Upper lobe of left lung (tissue), 6 donors: ENCODE measurements around the gene TM4SF4. TPM values are rescaled to one million over a fixed set of nuclear protein-coding genes. Genes with fewer than 3 reads are reported as not detected.

ENCODE experiments used
- ATAC-seq, 2 donors: fragments of 200-7000 bp; cut with Tn5 transposase; one replicate each; pipeline ENCODE4 v1.9.1; 2022; ENCODE audit warnings: mild to moderate bottlenecking in 2 of 2, moderate library complexity in 2 of 2; ENCODE audit not compliant: low FRiP score in 2 of 2
- DNase-seq, 2 donors: peaks; one replicate each; pipeline ENCODE4 v3.0.0-alpha.2; 2019 to 2020
- H3K27ac ChIP-seq, 4 donors: fragments of 200-600 bp; sonication (generic); one replicate each; pipeline ENCODE4 v1.5.1; 2016 to 2019
- H3K27me3 ChIP-seq, 4 donors: fragments of 200-600 bp; sonication (generic); one replicate each; pipeline ENCODE4 v1.5.1; 2017 to 2019
- H3K36me3 ChIP-seq, 4 donors: fragments of 200-600 bp; sonication (generic); one replicate each; pipeline ENCODE4 v1.5.1; 2016 to 2019
- H3K4me1 ChIP-seq, 4 donors: fragments of 200-600 bp; sonication (generic); one replicate each; pipeline ENCODE4 v1.5.1; 2018 to 2019
- H3K4me3 ChIP-seq, 4 donors: fragments of 200-600 bp; sonication (generic); one replicate each; pipeline ENCODE4 v1.5.1; 2017 to 2019; ENCODE audit warnings: mild to moderate bottlenecking in 2 of 4, moderate library complexity in 1 of 4
- H3K9me3 ChIP-seq, 4 donors: fragments of 200-600 bp; sonication (generic); one replicate each; pipeline ENCODE4 v1.5.1; 2018 to 2019
- CTCF ChIP-seq, 6 experiments: fragments of 450-650 bp in 4 of 6; fragments of 200-600 bp in 2 of 6; sonication (generic) in 2 of 6; IDR thresholded peaks; one replicate each; pipeline ENCODE4 v1.5.1; 2016 to 2019; ENCODE audit warnings: antibody characterized with exemption in 6 of 6
- EP300 ChIP-seq, 4 donors: sonication (generic); formaldehyde crosslinking; IDR thresholded peaks; one replicate each; pipeline ENCODE4 v1.5.1; 2017; ENCODE audit warnings: antibody characterized with exemption in 4 of 4, control low read depth in 2 of 4
- POLR2A ChIP-seq, 4 donors: fragments of 450-650 bp; IDR thresholded peaks; one replicate each; pipeline ENCODE4 v1.5.1; 2016 to 2017; ENCODE audit warnings: antibody characterized with exemption in 4 of 4, mild to moderate bottlenecking in 2 of 4
- POLR2AphosphoS5 ChIP-seq, 2 donors: sonication (generic); formaldehyde crosslinking; IDR thresholded peaks; one replicate each; pipeline ENCODE4 v1.5.1; 2017; ENCODE audit warnings: antibody characterized with exemption in 2 of 2
- WGBS, 2 donors: methylation state at CpG; one replicate each; pipeline ENCODE4 v1.1.5; 2017 to 2018; 5-methylcytosine and 5-hydroxymethylcytosine counted together
- total RNA-seq, 6 donors: library from RNA; depleted of rRNA in 4 of 6; stranded (reverse); fragments of >200 nt in 4 of 6; gene quantifications; one replicate each; pipeline versions ENCODE4 v1.1.0 to v1.2.1, GENCODE V29; 2016 to 2021
- donor health status: DM: no; HTN: no; CAD: no; lungs with moderate emphysema.
- donor health status: DM: no; HTN: yes; CAD: no; lungs with severe emphysema.

The TM4SF4 gene
- total RNA-seq, 6 donors from 2014 or later: 1.8 to 2.5 (median 2.2) TPM; not detected in 2

GRCh38 chr3:149507491-149508324 lies 33.2 kb downstream of the TM4SF4 start:
- DNase-seq (peak in 1 of 2 donors; percentile 71), ATAC-seq (peak; percentile 70 to 80)
- Histone ChIP-seq H3K27ac (peak overlapping the region; percentile 52 to 80 (median 60)), H3K36me3 (no peaks in the 10 kb centered on the region), H3K9me3 (no peaks in the 10 kb centered on the region), H3K4me3 (peak overlapping the region in 2 of 4 donors; percentile 15 to 30), H3K4me1 (peaks cover 16 to 48% (median 31%) of the 10 kb centered on the region in 4 donors), H3K27me3 (no peaks in the 10 kb centered on the region)
- no peak for TF ChIP-seq POLR2A (IDR thresholded peaks at IDR 0.05)
- TF ChIP-seq EP300 (IDR thresholded peaks at IDR 0.05): peak in 1 of 4 donors; percentile 21
- peak in 1 of 2 donors; percentile 3 for TF ChIP-seq POLR2AphosphoS5 (IDR thresholded peaks at IDR 0.05)
- no peak for TF ChIP-seq CTCF (IDR thresholded peaks at IDR 0.05)
- WGBS, 2 donors: 22 to 24% methylated on average over 14 of the region's 14 CpGs

GRCh38 chr3:149509526-149509925 lies 35.0 kb downstream of the TM4SF4 start:
- ATAC-seq: no peak

GRCh38 chr3:149510480-149510879 lies 36.0 kb downstream of the TM4SF4 start:
- H3K4me1 ChIP-seq: peaks cover 16 to 48% (median 31%) of the 10 kb centered on the region in 4 donors

More at GRCh38 chr3:149509526-149509925, 35.0 kb downstream of the TM4SF4 start:
- TF ChIP-seq POLR2A (IDR thresholded peaks at IDR 0.05) (no peak), POLR2AphosphoS5 (IDR thresholded peaks at IDR 0.05) (no peak), CTCF (IDR thresholded peaks at IDR 0.05) (no peak), EP300 (IDR thresholded peaks at IDR 0.05) (no peak)
- 64 to 88% methylated on average over 2 to 3 of the region's 3 CpGs for WGBS, 2 donors
- H3K4me1 ChIP-seq: peaks cover 16 to 48% (median 31%) of the 10 kb centered on the region in 4 donors
- H3K27ac ChIP-seq: peak overlapping the region in 2 of 4 donors; percentile 24 to 61
- no peaks in the 10 kb centered on the region for H3K9me3 ChIP-seq
- no peaks in the 10 kb centered on the region for H3K36me3 ChIP-seq
- no peak overlapping the region for H3K4me3 ChIP-seq
- no peaks in the 10 kb centered on the region for H3K27me3 ChIP-seq
- DNase-seq: peak in 1 of 2 donors; percentile 41

GRCh38 chr3:149511040-149511626 lies 36.6 kb downstream of the TM4SF4 start:
- ATAC-seq (peak in 1 of 2 donors; percentile 69), DNase-seq (no peak)
- 63 to 65% methylated on average over 3 of the region's 3 CpGs for WGBS, 2 donors
- peak overlapping the region in 2 of 4 donors; percentile 25 to 69 for H3K27ac ChIP-seq
- no peaks in the 10 kb centered on the region for H3K36me3 ChIP-seq
- no peak overlapping the region for H3K4me3 ChIP-seq
- TF ChIP-seq EP300 (IDR thresholded peaks at IDR 0.05): no peak
- TF ChIP-seq CTCF (IDR thresholded peaks at IDR 0.05): peak in 1 of 6 experiments; percentile 19
- H3K9me3 ChIP-seq: no peaks in the 10 kb centered on the region
- H3K4me1 ChIP-seq: peaks cover 16 to 48% (median 31%) of the 10 kb centered on the region in 4 donors
- H3K27me3 ChIP-seq: no peaks in the 10 kb centered on the region

More at GRCh38 chr3:149510480-149510879, 36.0 kb downstream of the TM4SF4 start:
- no peak for ATAC-seq
- no peaks in the 10 kb centered on the region for H3K36me3 ChIP-seq
- no peaks in the 10 kb centered on the region for H3K9me3 ChIP-seq
- H3K27me3 ChIP-seq: no peaks in the 10 kb centered on the region
- peak overlapping the region in 2 of 4 donors; percentile 25 to 69 for H3K27ac ChIP-seq
- TF ChIP-seq EP300 (IDR thresholded peaks at IDR 0.05): no peak
- no peak for TF ChIP-seq POLR2AphosphoS5 (IDR thresholded peaks at IDR 0.05)
- no peak for TF ChIP-seq CTCF (IDR thresholded peaks at IDR 0.05)
- TF ChIP-seq POLR2A (IDR thresholded peaks at IDR 0.05): no peak
- H3K4me3 ChIP-seq: no peak overlapping the region
- WGBS, 2 donors: 91 to 95% methylated on average over 3 of the region's 3 CpGs
- no peak for DNase-seq
